ENCODE data around the gene TMC5. TPM values are rescaled to one million over a fixed set of nuclear protein-coding genes. Genes with fewer than 3 reads are reported as not detected.
"Not testable (repeated sequence)": the region's sequence is repeated elsewhere in the genome, so short reads cannot be mapped to it uniquely, and the experiment has no call there.

TMC5 gene
- total and polyA plus RNA-seq, 5 donors from 2014 or later = not detected

- H3K4me3 Mint-ChIP-seq = no peak overlapping the region
- ATAC-seq (ENCODE audit: low read depth in 2 of 2) (no peak), DNase-seq (no peak)
- Histone ChIP-seq H3K27ac (ENCODE audit: insufficient read depth, low read length, poor library complexity, severe bottlenecking) (no peak overlapping the region), H3K27me3 (ENCODE audit: control insufficient read depth, insufficient read depth, low read length) (peaks cover 9% of the 10 kb centered on the region), H3K9me3 (ENCODE audit: control insufficient read depth in 2 of 2, low read length in 2 of 2) (peaks cover 6 to 16% of the 10 kb centered on the region in 2 experiments), H3K36me3 (ENCODE audit: control insufficient read depth, insufficient read depth, low read length) (no peaks in the 10 kb centered on the region), H3K4me3 (ENCODE audit: low read depth, low read length) (no peak overlapping the region), H3K4me1 (ENCODE audit: control insufficient read depth, insufficient read depth, low read length, poor library complexity, severe bottlenecking) (no peaks in the 10 kb centered on the region)
- H3K4me1 Mint-ChIP-seq = peaks cover 0 to 8% (median 0%) of the 10 kb centered on the region in 4 donors
- H3K36me3 Mint-ChIP-seq = no peaks in the 10 kb centered on the region
- no peak overlapping the region for H3K27ac Mint-ChIP-seq
- H3K9me3 Mint-ChIP-seq = peaks cover 0 to 11% (median 4%) of the 10 kb centered on the region in 7 donors
- peaks cover 44% of the 10 kb centered on the region for H3K27me3 Mint-ChIP-seq
Observed at GRCh38 chr16:19411298-19411697, 6.4 kb upstream of the TMC5 start.

GRCh38 chr16:19412055-19412454 is 5.6 kb upstream of the TMC5 start:
- not testable (repeated sequence) for H3K27ac Mint-ChIP-seq; H3K36me3 ChIP-seq (ENCODE audit: control insufficient read depth, insufficient read depth, low read length); H3K9me3 Mint-ChIP-seq; H3K27ac ChIP-seq (ENCODE audit: insufficient read depth, low read length, poor library complexity, severe bottlenecking); H3K36me3 Mint-ChIP-seq; H3K4me3 Mint-ChIP-seq; H3K4me1 Mint-ChIP-seq; H3K4me1 ChIP-seq (ENCODE audit: control insufficient read depth, insufficient read depth, low read length, poor library complexity, severe bottlenecking); H3K4me3 ChIP-seq (ENCODE audit: low read depth, low read length); DNase-seq; ATAC-seq (ENCODE audit: low read depth in 2 of 2); H3K27me3 ChIP-seq (ENCODE audit: control insufficient read depth, insufficient read depth, low read length)
- H3K9me3 ChIP-seq (ENCODE audit: control insufficient read depth in 2 of 2, low read length in 2 of 2) = peaks cover 3 to 10% of the 10 kb centered on the region in 2 experiments
- H3K27me3 Mint-ChIP-seq = peaks cover 44% of the 10 kb centered on the region

- Mint-ChIP-seq H3K27ac (no peak overlapping the region), H3K4me3 (no peak overlapping the region), H3K9me3 (peaks cover 0 to 2% (median 0%) of the 10 kb centered on the region in 7 donors), H3K36me3 (no peaks in the 10 kb centered on the region), H3K4me1 (peaks cover 0 to 5% (median 0%) of the 10 kb centered on the region in 4 donors), H3K27me3 (peaks cover 24% of the 10 kb centered on the region)
- ATAC-seq (ENCODE audit: low read depth in 2 of 2) (no peak), DNase-seq (no peak)
- H3K27ac ChIP-seq (ENCODE audit: insufficient read depth, low read length, poor library complexity, severe bottlenecking) = no peak overlapping the region
- H3K36me3 ChIP-seq (ENCODE audit: control insufficient read depth, insufficient read depth, low read length) = no peaks in the 10 kb centered on the region
- peaks cover 7% of the 10 kb centered on the region for H3K27me3 ChIP-seq (ENCODE audit: control insufficient read depth, insufficient read depth, low read length)
- H3K4me3 ChIP-seq (ENCODE audit: low read depth, low read length) = no peak overlapping the region
- H3K4me1 ChIP-seq (ENCODE audit: control insufficient read depth, insufficient read depth, low read length, poor library complexity, severe bottlenecking) = no peaks in the 10 kb centered on the region
- no peaks in the 10 kb centered on the region for H3K9me3 ChIP-seq (ENCODE audit: control insufficient read depth in 2 of 2, low read length in 2 of 2)
Observed at GRCh38 chr16:19415461-19415860, 2.2 kb upstream of the TMC5 start.

GRCh38 chr16:19415918-19416317 is 1.8 kb upstream of the TMC5 start:
- Mint-ChIP-seq H3K4me3 (no peak overlapping the region), H3K27ac (no peak overlapping the region), H3K36me3 (no peaks in the 10 kb centered on the region), H3K4me1 (peaks cover 0 to 4% (median 0%) of the 10 kb centered on the region in 4 donors), H3K27me3 (peaks cover 23% of the 10 kb centered on the region), H3K9me3 (peaks cover 0 to 2% (median 0%) of the 10 kb centered on the region in 7 donors)
- no peaks in the 10 kb centered on the region for H3K9me3 ChIP-seq (ENCODE audit: control insufficient read depth in 2 of 2, low read length in 2 of 2)
- no peaks in the 10 kb centered on the region for H3K4me1 ChIP-seq (ENCODE audit: control insufficient read depth, insufficient read depth, low read length, poor library complexity, severe bottlenecking)
- DNase-seq (no peak), ATAC-seq (ENCODE audit: low read depth in 2 of 2) (no peak)
- peaks cover 7% of the 10 kb centered on the region for H3K27me3 ChIP-seq (ENCODE audit: control insufficient read depth, insufficient read depth, low read length)
- no peak overlapping the region for H3K4me3 ChIP-seq (ENCODE audit: low read depth, low read length)
- no peaks in the 10 kb centered on the region for H3K36me3 ChIP-seq (ENCODE audit: control insufficient read depth, insufficient read depth, low read length)
- H3K27ac ChIP-seq (ENCODE audit: insufficient read depth, low read length, poor library complexity, severe bottlenecking) = no peak overlapping the region

- no peak for ATAC-seq (ENCODE audit: low read depth in 2 of 2)
- no peak overlapping the region for H3K27ac Mint-ChIP-seq
Observed at GRCh38 chr16:19418200-19418599, 517 bp downstream of the TMC5 start.

GRCh38 chr16:19419698-19420075 is 2.0 kb downstream of the TMC5 start:
- H3K36me3 ChIP-seq (ENCODE audit: control insufficient read depth, insufficient read depth, low read length) = no peaks in the 10 kb centered on the region
- no peak overlapping the region for H3K4me3 ChIP-seq (ENCODE audit: low read depth, low read length)
- H3K27me3 ChIP-seq (ENCODE audit: control insufficient read depth, insufficient read depth, low read length) = no peaks in the 10 kb centered on the region
- peaks cover 4% of the 10 kb centered on the region for H3K27me3 Mint-ChIP-seq
- peak overlapping the region in 1 of 3 donors; percentile 38 for H3K27ac Mint-ChIP-seq
- H3K27ac ChIP-seq (ENCODE audit: insufficient read depth, low read length, poor library complexity, severe bottlenecking) = no peak overlapping the region
- no peaks in the 10 kb centered on the region for H3K9me3 ChIP-seq (ENCODE audit: control insufficient read depth in 2 of 2, low read length in 2 of 2)
- ATAC-seq (ENCODE audit: low read depth in 2 of 2) (no peak), DNase-seq (no peak)
- H3K9me3 Mint-ChIP-seq = peaks cover 0 to 1% (median 0%) of the 10 kb centered on the region in 7 donors
- no peak overlapping the region for H3K4me3 Mint-ChIP-seq
- no peaks in the 10 kb centered on the region for H3K4me1 ChIP-seq (ENCODE audit: control insufficient read depth, insufficient read depth, low read length, poor library complexity, severe bottlenecking)
- no peaks in the 10 kb centered on the region for H3K36me3 Mint-ChIP-seq
- H3K4me1 Mint-ChIP-seq = no peaks in the 10 kb centered on the region

More at GRCh38 chr16:19418200-19418599, 517 bp downstream of the TMC5 start:
- peaks cover 0 to 2% (median 0%) of the 10 kb centered on the region in 7 donors for H3K9me3 Mint-ChIP-seq
- H3K36me3 Mint-ChIP-seq = no peaks in the 10 kb centered on the region
- no peaks in the 10 kb centered on the region for H3K4me1 Mint-ChIP-seq
- H3K9me3 ChIP-seq (ENCODE audit: control insufficient read depth in 2 of 2, low read length in 2 of 2) = no peaks in the 10 kb centered on the region
- H3K4me3 Mint-ChIP-seq = no peak overlapping the region
- H3K27me3 Mint-ChIP-seq = peaks cover 8% of the 10 kb centered on the region
- H3K36me3 ChIP-seq (ENCODE audit: control insufficient read depth, insufficient read depth, low read length) = no peaks in the 10 kb centered on the region
- H3K4me1 ChIP-seq (ENCODE audit: control insufficient read depth, insufficient read depth, low read length, poor library complexity, severe bottlenecking) = no peaks in the 10 kb centered on the region
- H3K4me3 ChIP-seq (ENCODE audit: low read depth, low read length) = no peak overlapping the region
- no peaks in the 10 kb centered on the region for H3K27me3 ChIP-seq (ENCODE audit: control insufficient read depth, insufficient read depth, low read length)
- no peak overlapping the region for H3K27ac ChIP-seq (ENCODE audit: insufficient read depth, low read length, poor library complexity, severe bottlenecking)
- DNase-seq = no peak

- Histone ChIP-seq H3K36me3 (ENCODE audit: control insufficient read depth, insufficient read depth, low read length) (no peaks in the 10 kb centered on the region), H3K4me1 (ENCODE audit: control insufficient read depth, insufficient read depth, low read length, poor library complexity, severe bottlenecking) (no peaks in the 10 kb centered on the region), H3K4me3 (ENCODE audit: low read depth, low read length) (no peak overlapping the region), H3K27me3 (ENCODE audit: control insufficient read depth, insufficient read depth, low read length) (no peaks in the 10 kb centered on the region), H3K27ac (ENCODE audit: insufficient read depth, low read length, poor library complexity, severe bottlenecking) (no peak overlapping the region), H3K9me3 (ENCODE audit: control insufficient read depth in 2 of 2, low read length in 2 of 2) (no peaks in the 10 kb centered on the region)
- Mint-ChIP-seq H3K4me3 (no peak overlapping the region), H3K9me3 (no peaks in the 10 kb centered on the region), H3K4me1 (no peaks in the 10 kb centered on the region), H3K27ac (no peak overlapping the region), H3K27me3 (peaks cover 7% of the 10 kb centered on the region), H3K36me3 (no peaks in the 10 kb centered on the region)
- DNase-seq (no peak), ATAC-seq (ENCODE audit: low read depth in 2 of 2) (no peak)
Observed at GRCh38 chr16:19424478-19424877, 6.8 kb downstream of the TMC5 start.

GRCh38 chr16:19430345-19430744 is 12.7 kb downstream of the TMC5 start:
- H3K27ac ChIP-seq (ENCODE audit: insufficient read depth, low read length, poor library complexity, severe bottlenecking) = no peak overlapping the region
- H3K36me3 ChIP-seq (ENCODE audit: control insufficient read depth, insufficient read depth, low read length) = no peaks in the 10 kb centered on the region
- H3K4me3 ChIP-seq (ENCODE audit: low read depth, low read length) = no peak overlapping the region
- H3K4me1 ChIP-seq (ENCODE audit: control insufficient read depth, insufficient read depth, low read length, poor library complexity, severe bottlenecking) = no peaks in the 10 kb centered on the region
- no peak for DNase-seq
- Mint-ChIP-seq H3K9me3 (peaks cover 0 to 5% (median 0%) of the 10 kb centered on the region in 7 donors), H3K27me3 (peaks cover 8% of the 10 kb centered on the region), H3K36me3 (no peaks in the 10 kb centered on the region), H3K4me1 (peaks cover 0 to 4% (median 2%) of the 10 kb centered on the region in 4 donors), H3K4me3 (no peak overlapping the region), H3K27ac (no peak overlapping the region)
- no peaks in the 10 kb centered on the region for H3K27me3 ChIP-seq (ENCODE audit: control insufficient read depth, insufficient read depth, low read length)
- no peak for ATAC-seq (ENCODE audit: low read depth in 2 of 2)
- no peaks in the 10 kb centered on the region for H3K9me3 ChIP-seq (ENCODE audit: control insufficient read depth in 2 of 2, low read length in 2 of 2)

All from CD4-positive, CD25-positive, alpha-beta regulatory T cell (primary cell).